Measurements from ENCODE around the gene ZNF487. TPM values are rescaled to one million over a fixed set of nuclear protein-coding genes. Genes with fewer than 3 reads are reported as not detected.

Gene ZNF487
- polyA plus RNA-seq, 1 donor, result 9.3 TPM

GRCh38 chr10:43491855-43492254 is 54.9 kb downstream of the ZNF487 start:
- Histone ChIP-seq H3K27me3 (ENCODE audit: control insufficient read depth, insufficient read depth, low read length) (no peaks in the 10 kb centered on the region), H3K36me3 (ENCODE audit: control insufficient read depth, insufficient read depth, low read length) (no peaks in the 10 kb centered on the region), H3K9me3 (ENCODE audit: control insufficient read depth, low read depth, low read length) (peaks cover 3% of the 10 kb centered on the region), H3K4me3 (ENCODE audit: low read length) (no peak overlapping the region), H3K4me1 (ENCODE audit: control insufficient read depth, insufficient read depth, low read length) (no peaks in the 10 kb centered on the region), H3K27ac (ENCODE audit: low read length) (no peak overlapping the region)
- no CpG with 5 or more reads among the region's 5 CpGs for WGBS (ENCODE audit: insufficient coverage, low lambda C conversion rate)
- DNase-seq, result no peak

DNA sequence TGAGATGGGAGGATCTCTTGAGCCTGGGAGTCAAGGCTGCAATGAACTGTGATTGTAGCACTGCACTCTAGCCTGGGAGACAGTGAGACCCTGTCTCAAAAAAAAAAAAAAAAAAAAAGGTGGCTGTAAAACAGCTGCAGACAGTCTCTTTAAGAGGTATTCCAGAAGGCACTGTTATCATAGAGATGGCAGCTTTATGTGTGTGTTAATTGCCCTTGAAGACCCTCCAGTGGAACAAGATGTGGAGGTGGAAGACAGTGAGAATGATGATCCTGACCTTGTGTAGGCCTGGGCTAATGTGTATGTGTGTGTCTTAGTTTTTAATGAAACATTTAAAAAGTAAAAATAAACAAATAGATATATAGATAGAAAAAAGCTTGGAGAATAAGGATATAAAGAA is 66.0 kb downstream of the ZNF487 start:
- no peaks in the 10 kb centered on the region for H3K36me3 ChIP-seq (ENCODE audit: control insufficient read depth, insufficient read depth, low read length)
- H3K4me1 ChIP-seq (ENCODE audit: control insufficient read depth, insufficient read depth, low read length), result no peaks in the 10 kb centered on the region
- no peaks in the 10 kb centered on the region for H3K9me3 ChIP-seq (ENCODE audit: control insufficient read depth, low read depth, low read length)
- no peak overlapping the region for H3K27ac ChIP-seq (ENCODE audit: low read length)
- DNase-seq, result no peak
- no peaks in the 10 kb centered on the region for H3K27me3 ChIP-seq (ENCODE audit: control insufficient read depth, insufficient read depth, low read length)
- no peak overlapping the region for H3K4me3 ChIP-seq (ENCODE audit: low read length)

DNA sequence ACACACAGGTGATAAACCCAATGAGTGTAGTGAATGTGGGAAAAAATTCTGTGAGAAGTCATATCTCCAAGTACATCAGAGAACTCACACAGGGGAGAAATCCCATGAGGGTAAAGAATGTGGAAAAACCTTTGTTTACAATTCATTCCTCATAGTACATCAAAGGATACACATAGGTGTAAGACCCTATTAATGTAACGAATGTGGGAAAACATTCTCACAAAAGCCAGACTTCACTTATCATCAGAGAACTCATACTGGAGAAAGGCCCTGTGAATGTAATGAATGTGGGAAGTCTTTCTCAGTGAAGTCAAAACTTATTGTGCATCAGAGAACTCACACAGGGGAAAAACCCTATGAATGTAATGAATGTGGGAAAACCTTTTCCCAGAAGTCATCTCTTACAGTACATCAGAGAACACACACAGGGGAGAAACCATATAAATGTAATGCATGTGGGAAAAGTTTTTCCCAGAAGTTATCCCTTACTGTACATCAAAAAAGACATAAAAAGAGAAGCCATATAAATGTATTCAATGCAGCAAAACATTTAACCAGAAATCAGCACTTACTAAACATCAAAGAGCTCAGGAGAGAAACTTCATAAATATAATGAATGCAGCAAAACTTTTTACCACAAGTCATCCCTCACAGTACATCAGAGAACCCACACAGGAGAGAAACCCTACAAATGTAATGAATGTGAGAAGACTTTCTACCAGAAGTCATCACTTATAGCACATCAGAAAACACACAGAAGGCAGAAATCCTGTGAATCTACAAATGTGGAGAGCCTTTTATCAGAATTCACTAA is 87.7 kb downstream of the ZNF487 start:
- no peak for DNase-seq
- Histone ChIP-seq H3K27ac (ENCODE audit: low read length) (no peak overlapping the region), H3K27me3 (ENCODE audit: control insufficient read depth, insufficient read depth, low read length) (no peaks in the 10 kb centered on the region), H3K9me3 (ENCODE audit: control insufficient read depth, low read depth, low read length) (peaks cover 8% of the 10 kb centered on the region), H3K4me1 (ENCODE audit: control insufficient read depth, insufficient read depth, low read length) (no peaks in the 10 kb centered on the region), H3K36me3 (ENCODE audit: control insufficient read depth, insufficient read depth, low read length) (no peaks in the 10 kb centered on the region), H3K4me3 (ENCODE audit: low read length) (no peak overlapping the region)
- WGBS (ENCODE audit: insufficient coverage, low lambda C conversion rate), result no CpG with 5 or more reads among the region's 1 CpG

Other genes starting within 250 kb of the ZNF487 start
- gene RASGEF1A, start 170.0 kb upstream of the ZNF487 start, polyA plus RNA-seq, result 1.5 TPM
- gene FXYD4, start 65.5 kb upstream of the ZNF487 start, polyA plus RNA-seq, result not detected
- gene HNRNPF, start 27.9 kb upstream of the ZNF487 start, polyA plus RNA-seq, result 251 TPM
- 8.5 TPM for gene ZNF239, start 137.5 kb downstream of the ZNF487 start, polyA plus RNA-seq
- 7.2 TPM for gene ZNF485, start 169.3 kb downstream of the ZNF487 start, polyA plus RNA-seq
- gene ZNF32, start 211.8 kb downstream of the ZNF487 start, polyA plus RNA-seq, result 37.4 TPM